Common myeloid progenitor, CD34-positive (primary cell): ENCODE data around the gene CHMP6.

Experiments used
- CTCF ChIA-PET: fragments of 350-600 bp; sonication (Branson Sonifier 250); formaldehyde crosslinking; loops from one replicate; lab custom pipeline; 2021; ENCODE audit warnings: antibody characterized with exemption; lab: Charles Lee
- POLR2A ChIA-PET: fragments of 350-600 bp; sonication (Branson Sonifier 250); formaldehyde crosslinking; loops from one replicate; lab custom pipeline; 2021; ENCODE audit warnings: antibody characterized with exemption; lab: Charles Lee
- DNase-seq, 3 donors: peaks; one replicate each; pipeline versions ENCODE4 v3.0.0 to v3.0.0-alpha.2; 2013
- H3K27ac ChIP-seq, 2 experiments: 1 replicate in 1 of 2; 2 replicates in 1 of 2; pipeline ENCODE4 v1.7.0; 2013; ENCODE audit warnings: inconsistent platforms in 2 of 2, low read length in 2 of 2, mild to moderate bottlenecking in 2 of 2, low read depth in 1 of 2, moderate library complexity in 1 of 2; ENCODE audit not compliant: severe bottlenecking in 2 of 2, insufficient read depth in 1 of 2, poor library complexity in 1 of 2
- H3K27me3 ChIP-seq, 5 experiments: replicated peaks in 2 of 5; 1 replicate in 3 of 5; 2 replicates in 2 of 5; pipeline versions ENCODE4 v1.6.1 to v1.7.0; 2013; ENCODE audit warnings: low read length in 4 of 5, mild to moderate bottlenecking in 2 of 5, moderate library complexity in 2 of 5, inconsistent platforms in 1 of 5; ENCODE audit not compliant: insufficient read depth in 5 of 5, control insufficient read depth in 4 of 5
- H3K36me3 ChIP-seq, 4 experiments: 1 replicate in 2 of 4; 2 replicates in 2 of 4; pipeline versions ENCODE4 v1.6.1 to v1.7.0; 2013; ENCODE audit warnings: low read length in 3 of 4, control low read depth in 1 of 4, mild to moderate bottlenecking in 1 of 4; ENCODE audit not compliant: control insufficient read depth in 4 of 4, insufficient read depth in 4 of 4
- H3K4me1 ChIP-seq, 4 experiments: 1 replicate in 3 of 4; 2 replicates in 1 of 4; pipeline versions ENCODE4 v1.6.1 to v1.7.1; 2013; ENCODE audit warnings: low read length in 3 of 4, mild to moderate bottlenecking in 3 of 4, control low read depth in 1 of 4, inconsistent platforms in 1 of 4, moderate library complexity in 1 of 4; ENCODE audit not compliant: control insufficient read depth in 4 of 4, insufficient read depth in 4 of 4; ENCODE audit errors: control extremely low read depth in 1 of 4
- H3K4me3 ChIP-seq, 7 experiments: 1 replicate in 4 of 7; 2 replicates in 3 of 7; pipeline versions ENCODE4 v1.5.1 to v1.7.0; 2013; ENCODE audit warnings: mild to moderate bottlenecking in 7 of 7, low read length in 6 of 7, moderate library complexity in 6 of 7, inconsistent platforms in 2 of 7, low read depth in 2 of 7, control low read depth in 1 of 7; ENCODE audit not compliant: insufficient read depth in 4 of 7, control insufficient read depth in 1 of 7; ENCODE audit errors: extremely low read depth in 1 of 7
- H3K9me3 ChIP-seq, 5 experiments: 1 replicate in 4 of 5; 2 replicates in 1 of 5; pipeline versions ENCODE4 v1.6.1 to v1.7.1; 2013; ENCODE audit warnings: low read length in 4 of 5, mild to moderate bottlenecking in 2 of 5, inconsistent platforms in 1 of 5, low read depth in 1 of 5, moderate library complexity in 1 of 5; ENCODE audit not compliant: control insufficient read depth in 4 of 5, insufficient read depth in 2 of 5; ENCODE audit errors: control extremely low read depth in 1 of 5
- WGBS: methylation state at CpG from one replicate; pipeline ENCODE4 v1.1.5; 2013; ENCODE audit not compliant: insufficient coverage; 5-methylcytosine and 5-hydroxymethylcytosine counted together

The CHMP6 gene

DNA sequence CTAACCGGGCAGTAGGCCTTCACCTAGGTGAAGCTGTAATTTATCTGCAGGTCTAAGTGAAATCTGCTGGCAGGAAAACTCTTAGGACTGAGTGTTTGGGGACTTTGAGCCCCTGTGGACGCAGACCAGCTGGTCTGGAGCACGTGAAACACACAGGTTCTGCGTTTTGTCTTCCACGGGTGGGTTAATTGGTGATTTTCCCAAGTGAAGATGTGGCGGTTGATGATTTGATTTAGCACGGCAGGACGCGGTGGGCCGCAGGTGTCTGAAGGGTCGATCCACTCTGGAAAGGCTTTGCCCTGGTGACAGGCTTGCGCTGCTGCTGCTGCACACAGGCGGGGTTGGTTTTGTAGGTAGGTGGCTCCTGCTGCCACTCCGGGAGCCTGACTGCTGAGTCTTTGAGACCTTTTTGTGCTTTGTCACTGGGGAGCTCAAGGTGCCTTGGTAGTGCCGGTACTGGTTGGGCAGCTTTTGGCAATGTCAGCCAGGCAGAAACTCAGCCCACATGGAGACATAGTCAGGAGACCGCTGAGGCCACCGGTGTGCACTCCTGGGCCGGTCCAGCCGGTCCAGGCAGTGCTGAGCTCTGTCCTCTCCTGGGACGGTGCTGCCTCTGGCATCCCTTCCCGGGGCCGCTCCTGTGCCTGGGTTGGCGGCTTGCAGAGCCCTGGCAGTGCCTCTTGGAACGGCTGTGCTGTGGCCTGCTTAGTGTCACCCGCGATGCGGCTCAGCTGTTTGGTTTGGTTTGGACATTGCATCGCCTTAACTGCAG lies 45.6 kb downstream of the CHMP6 start:
- no peak for DNase-seq
- 89% methylated on average over 20 of the region's 28 CpGs for whole genome bisulfite sequencing
- ChIA-PET CTCF (interaction anchor here (1.2 to 1.6 kb wide), 3 partner anchors 11 to 65 kb away, joined by 3 to 5 read pairs (median 4); no protein-coding TSS in a partner anchor), POLR2A (interaction anchor here (1.1 kb wide), 1 partner anchor 11 kb away, joined by 3 read pairs; no protein-coding TSS in a partner anchor)
- H3K4me3 ChIP-seq, result no peak overlapping the region
- no peak overlapping the region for H3K27ac ChIP-seq
- H3K9me3 ChIP-seq, result no peaks in the 10 kb centered on the region
- H3K36me3 ChIP-seq, result peaks cover 2 to 11% (median 5%) of the 10 kb centered on the region in 4 experiments
- H3K27me3 ChIP-seq, result peaks cover 0 to 27% (median 7%) of the 10 kb centered on the region in 5 experiments
- H3K4me1 ChIP-seq, result peaks cover 0 to 47% (median 39%) of the 10 kb centered on the region in 4 experiments

DNA sequence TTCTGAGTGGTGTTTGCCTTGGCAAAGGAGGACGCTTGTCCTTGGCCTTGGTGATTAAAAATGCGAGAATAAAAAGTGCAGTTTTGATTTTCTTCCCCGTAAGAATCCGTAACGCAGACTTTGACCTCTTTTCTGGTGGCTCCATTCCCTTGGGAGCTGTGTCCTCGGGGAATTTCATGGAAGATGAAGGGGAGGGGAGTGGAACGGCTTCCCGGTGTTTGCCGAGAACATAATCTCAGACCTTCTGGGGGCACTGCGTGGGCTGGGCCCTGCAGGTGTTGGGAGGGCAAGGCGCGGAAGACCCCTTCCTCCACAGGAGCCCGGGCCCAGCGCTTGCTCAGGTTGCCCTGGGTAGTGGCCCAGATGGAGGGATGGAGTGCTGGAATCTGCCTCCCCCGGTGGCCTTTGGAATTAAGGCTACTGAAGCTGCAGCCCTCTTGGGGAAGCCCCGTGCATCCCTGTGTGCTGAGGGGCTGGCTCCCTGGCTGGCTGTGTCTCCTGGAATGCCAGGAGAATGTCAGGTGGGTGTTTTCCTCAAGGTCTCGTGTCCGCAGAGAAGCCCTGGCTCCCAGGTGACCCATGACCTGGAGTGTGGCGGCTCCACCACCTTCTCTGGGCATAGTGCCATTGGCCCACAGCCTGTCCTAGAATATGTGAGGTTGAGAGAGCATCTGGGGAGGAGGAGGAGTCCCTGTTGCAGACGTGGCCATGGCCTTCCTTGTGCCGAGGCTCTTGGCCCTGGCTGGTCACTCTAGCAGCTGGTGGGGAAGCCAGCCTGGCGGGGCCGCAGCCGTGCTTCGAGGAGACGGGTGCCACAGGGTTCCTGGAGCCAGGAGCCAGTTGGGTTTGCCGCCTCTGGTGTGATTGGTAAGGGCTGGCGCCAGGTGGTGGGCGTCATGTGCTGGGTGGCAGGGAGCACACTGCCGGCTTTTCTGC lies 46.4 kb downstream of the CHMP6 start:
- Histone ChIP-seq H3K27ac (no peak overlapping the region), H3K4me3 (no peak overlapping the region), H3K9me3 (no peaks in the 10 kb centered on the region), H3K36me3 (peaks cover 0 to 6% (median 0%) of the 10 kb centered on the region in 4 experiments), H3K27me3 (peaks cover 0 to 27% (median 7%) of the 10 kb centered on the region in 5 experiments), H3K4me1 (peaks cover 0 to 39% (median 37%) of the 10 kb centered on the region in 4 experiments)
- DNase-seq, result no peak
- 98% methylated on average over 21 of the region's 30 CpGs for WGBS
- CTCF ChIA-PET, result interaction anchor here (1.2 to 1.6 kb wide), 2 partner anchors 12 to 65 kb away, joined by 3 to 4 read pairs; no protein-coding TSS in a partner anchor
- POLR2A ChIA-PET, result interaction anchor here (1.1 kb wide), 1 partner anchor 12 kb away, joined by 4 read pairs; no protein-coding TSS in a partner anchor

DNA sequence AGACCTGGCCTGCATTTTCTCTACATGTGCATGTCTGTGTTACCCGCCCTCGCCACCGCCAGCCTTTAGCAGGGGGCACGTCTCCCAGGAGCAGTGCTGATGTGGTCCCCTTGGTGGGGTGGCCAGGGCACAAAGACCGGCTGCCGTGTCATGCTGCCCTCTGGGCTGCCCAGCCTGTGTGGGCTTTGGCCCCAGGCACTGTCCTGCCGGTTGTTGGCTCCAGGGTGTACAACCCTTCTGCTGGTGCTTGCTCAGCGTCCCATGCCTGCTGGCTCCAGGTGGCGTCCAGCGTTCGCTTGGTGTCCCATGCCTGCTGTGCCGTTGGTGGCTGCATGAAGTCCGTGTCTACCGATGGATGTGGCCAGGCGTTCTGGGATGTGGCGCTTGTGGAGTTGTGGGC lies 47.5 kb downstream of the CHMP6 start:
- Histone ChIP-seq H3K4me3 (no peak overlapping the region), H3K4me1 (peaks cover 0 to 29% (median 26%) of the 10 kb centered on the region in 4 experiments), H3K9me3 (no peaks in the 10 kb centered on the region), H3K27ac (no peak overlapping the region), H3K36me3 (peaks cover 0 to 6% (median 0%) of the 10 kb centered on the region in 4 experiments), H3K27me3 (peaks cover 0 to 27% (median 7%) of the 10 kb centered on the region in 5 experiments)
- DNase-seq, result no peak
- ChIA-PET CTCF (interaction anchor here (1.6 kb wide), 1 partner anchor 64 kb away, joined by 4 read pairs; no protein-coding TSS in a partner anchor), POLR2A (interaction anchor here (1.1 kb wide), 1 partner anchor 13 kb away, joined by 4 read pairs; no protein-coding TSS in a partner anchor)
- WGBS, result 91% methylated on average over 16 of the region's 16 CpGs

DNA sequence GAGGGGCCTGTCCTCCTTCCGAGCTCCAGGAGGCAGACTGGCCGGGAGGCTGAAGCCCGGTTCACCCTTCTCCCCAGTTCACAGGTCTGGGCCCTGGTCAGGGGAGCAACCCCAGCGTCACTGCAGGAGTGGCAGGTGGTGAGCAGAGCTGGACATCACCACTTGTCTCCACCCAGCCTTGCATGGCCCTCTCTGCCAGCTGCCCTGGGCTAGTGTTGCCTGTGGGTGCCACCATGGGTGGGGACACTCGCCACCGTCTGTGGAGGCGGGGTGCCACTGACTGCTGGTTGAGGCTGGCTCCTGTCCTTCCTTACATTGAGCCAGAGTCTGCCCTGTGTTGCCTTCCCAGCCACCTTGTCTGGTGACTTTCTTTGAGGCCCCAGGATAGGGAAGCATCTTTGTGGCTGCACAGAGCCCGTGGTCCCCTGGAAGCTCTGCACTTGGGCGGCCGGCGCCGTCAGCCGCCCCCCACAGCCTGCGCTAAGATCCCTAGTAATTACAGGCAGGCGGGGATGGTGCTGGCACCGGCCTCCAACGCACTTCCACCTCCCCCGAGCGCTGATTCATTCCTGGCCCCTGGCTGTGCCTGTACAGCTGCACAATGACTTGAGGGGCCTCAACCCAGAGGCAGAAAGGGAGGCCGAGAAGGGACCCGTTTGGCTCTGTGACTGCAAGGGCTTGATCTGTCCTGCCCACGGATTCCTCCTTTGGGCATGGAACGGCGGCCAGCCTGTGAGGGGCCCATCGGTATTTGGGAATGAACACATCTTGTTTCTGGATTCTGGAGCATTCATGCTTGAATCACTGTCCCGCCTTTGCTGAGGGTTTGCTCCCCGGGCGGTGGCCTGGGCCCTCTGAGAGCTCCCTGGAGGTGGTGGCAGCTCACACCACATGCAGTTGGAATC lies 48.5 kb downstream of the CHMP6 start:
- Histone ChIP-seq H3K9me3 (no peaks in the 10 kb centered on the region), H3K27me3 (peaks cover 0 to 27% (median 7%) of the 10 kb centered on the region in 5 experiments), H3K36me3 (peaks cover 0 to 6% (median 0%) of the 10 kb centered on the region in 4 experiments), H3K4me1 (peaks cover 0 to 31% (median 25%) of the 10 kb centered on the region in 4 experiments), H3K4me3 (no peak overlapping the region), H3K27ac (no peak overlapping the region)
- CTCF ChIA-PET, result no interaction called here
- POLR2A ChIA-PET, result no interaction called here
- peak in 2 of 3 donors; percentile 32 for DNase-seq
- 74% methylated on average over 22 of the region's 28 CpGs for WGBS

DNA sequence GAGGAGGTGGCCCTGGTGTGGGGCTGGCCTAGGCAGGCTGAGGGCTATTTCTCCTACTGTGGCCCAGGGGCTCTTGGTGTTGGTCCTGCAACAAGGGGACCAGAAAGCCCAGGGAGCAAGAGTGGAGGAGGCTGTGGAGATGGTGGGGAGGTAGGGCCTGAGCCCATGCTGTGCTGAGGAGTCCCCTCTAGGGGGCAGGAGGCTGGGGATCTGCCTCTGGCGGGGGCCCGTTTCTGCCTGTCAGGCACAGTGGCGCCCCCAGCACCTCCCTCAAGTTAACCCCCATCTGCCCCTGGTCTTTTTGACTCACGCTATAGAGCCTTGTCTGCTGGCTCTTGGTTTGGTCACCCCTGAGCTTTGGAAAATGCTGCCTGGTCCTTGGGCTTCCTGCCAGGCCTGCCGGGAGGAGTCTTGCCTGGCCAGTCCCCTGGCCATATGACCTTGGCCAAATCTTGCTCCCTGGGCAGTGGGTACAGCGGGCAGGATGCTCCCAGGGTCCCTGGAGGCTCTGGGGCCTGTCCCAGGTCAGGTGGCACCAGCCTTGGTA lies 49.2 kb downstream of the CHMP6 start:
- POLR2A ChIA-PET, result no interaction called here
- Histone ChIP-seq H3K4me1 (peaks cover 0 to 36% (median 26%) of the 10 kb centered on the region in 4 experiments), H3K4me3 (no peak overlapping the region), H3K27ac (no peak overlapping the region), H3K27me3 (peaks cover 0 to 24% (median 7%) of the 10 kb centered on the region in 5 experiments), H3K36me3 (peaks cover 0 to 6% (median 0%) of the 10 kb centered on the region in 4 experiments), H3K9me3 (no peaks in the 10 kb centered on the region)
- DNase-seq, result peak; percentile 37 to 61 (median 58)
- CTCF ChIA-PET, result interaction anchor here (0.7 kb wide), 1 partner anchor 17 kb away, joined by 3 read pairs; no protein-coding TSS in a partner anchor
- 84% methylated on average over 6 of the region's 6 CpGs for WGBS

DNA sequence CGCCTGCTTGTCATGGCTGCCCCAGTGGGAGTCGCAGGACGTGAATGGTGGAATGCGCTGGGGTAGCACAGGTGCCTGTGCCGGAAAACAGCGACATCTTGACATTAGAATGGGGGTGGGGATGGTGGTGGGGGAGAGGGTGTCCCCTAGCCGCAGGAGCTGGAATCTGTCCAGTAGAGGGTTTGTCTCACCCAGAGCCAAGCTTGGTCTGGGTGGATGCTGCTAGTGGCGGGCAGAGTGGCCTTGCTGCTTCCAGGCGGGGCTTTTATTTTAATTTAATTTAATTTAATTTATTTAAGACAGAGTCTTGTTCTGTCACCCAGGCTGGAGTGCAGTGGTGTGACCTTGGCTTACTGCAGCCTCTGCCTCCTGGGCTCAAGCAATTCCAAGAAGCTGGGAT lies 51.0 kb downstream of the CHMP6 start:
- POLR2A ChIA-PET, result no interaction called here
- Histone ChIP-seq H3K27me3 (peaks cover 0 to 6% (median 0%) of the 10 kb centered on the region in 5 experiments), H3K4me3 (no peak overlapping the region), H3K9me3 (no peaks in the 10 kb centered on the region), H3K27ac (no peak overlapping the region), H3K4me1 (peaks cover 0 to 29% (median 18%) of the 10 kb centered on the region in 4 experiments), H3K36me3 (peaks cover 0 to under 1% (median 0%) of the 10 kb centered on the region in 4 experiments)
- CTCF ChIA-PET, result no interaction called here
- WGBS, result 100% methylated on average over 7 of the region's 9 CpGs
- DNase-seq, result no peak
